CD4-positive, alpha-beta memory T cell (primary cell): ENCODE data around the gene TPST2. TPM values are rescaled to one million over a fixed set of nuclear protein-coding genes. Genes with fewer than 3 reads are reported as not detected.

Experiments
- CTCF ChIA-PET: fragments of 350-600 bp; sonication (Branson Sonifier 250); formaldehyde crosslinking; loops from one replicate; lab custom pipeline; 2021; ENCODE audit warnings: inconsistent platforms; ENCODE audit not compliant: partially characterized antibody; lab: Charles Lee
- POLR2A ChIA-PET: fragments of 350-600 bp; sonication (Branson Sonifier 250); formaldehyde crosslinking; loops from one replicate; lab custom pipeline; 2021; ENCODE audit not compliant: partially characterized antibody; lab: Charles Lee
- DNase-seq, 5 donors: peaks; one replicate each; pipeline versions ENCODE4 v3.0.0 to v3.0.0-alpha.2; 2020 to 2022; ENCODE audit warnings: mixed read lengths in 1 of 5
- H3K27ac ChIP-seq: one replicate; pipeline ENCODE4 v1.7.0; 2013; ENCODE audit warnings: low read depth, low read length
- H3K27me3 ChIP-seq: 2 replicates; pipeline ENCODE4 v1.7.0; 2013; ENCODE audit warnings: mild to moderate bottlenecking, low read length, moderate library complexity; ENCODE audit not compliant: insufficient read depth
- H3K36me3 ChIP-seq: 2 replicates; pipeline ENCODE4 v1.7.0; 2013; ENCODE audit warnings: mild to moderate bottlenecking, low read length, moderate library complexity; ENCODE audit not compliant: insufficient read depth
- H3K4me1 ChIP-seq: 2 replicates; pipeline ENCODE4 v1.7.0; 2013; ENCODE audit warnings: mild to moderate bottlenecking, low read length, moderate library complexity; ENCODE audit not compliant: insufficient read depth
- H3K4me3 ChIP-seq, 2 donors: one replicate each; pipeline ENCODE4 v1.7.0; 2013; ENCODE audit warnings: low read length in 2 of 2, mild to moderate bottlenecking in 1 of 2
- H3K9me3 ChIP-seq, 2 donors: one replicate each; pipeline ENCODE4 v1.7.0; 2013; ENCODE audit warnings: low read length in 2 of 2, control low read depth in 1 of 2; ENCODE audit not compliant: control insufficient read depth in 1 of 2
- H3K27ac Mint-ChIP-seq, 7 donors: one replicate each; pipeline ENCODE4 v1.8.0; 2020 to 2021; ENCODE audit warnings: mixed read lengths in 7 of 7, mild to moderate bottlenecking in 6 of 7, inconsistent platforms in 3 of 7, moderate library complexity in 3 of 7
- H3K27me3 Mint-ChIP-seq, 2 donors: one replicate each; pipeline ENCODE4 v1.8.0; 2020 to 2021; ENCODE audit warnings: mixed read lengths in 2 of 2
- H3K36me3 Mint-ChIP-seq, 2 donors: one replicate each; pipeline ENCODE4 v1.8.0; 2020 to 2021; ENCODE audit warnings: mixed read lengths in 2 of 2, inconsistent platforms in 1 of 2, mild to moderate bottlenecking in 1 of 2
- H3K4me1 Mint-ChIP-seq, 4 donors: one replicate each; pipeline ENCODE4 v1.8.0; 2020 to 2021; ENCODE audit warnings: mixed read lengths in 4 of 4, mild to moderate bottlenecking in 1 of 4
- H3K4me3 Mint-ChIP-seq, 8 donors: one replicate each; pipeline ENCODE4 v1.8.0; 2020 to 2021; ENCODE audit warnings: mixed read lengths in 8 of 8, mild to moderate bottlenecking in 7 of 8, moderate library complexity in 6 of 8, inconsistent platforms in 3 of 8
- H3K9me3 Mint-ChIP-seq, 8 donors: one replicate each; pipeline ENCODE4 v1.8.0; 2020 to 2021; ENCODE audit warnings: mixed read lengths in 8 of 8, mild to moderate bottlenecking in 5 of 8, inconsistent platforms in 3 of 8, moderate library complexity in 1 of 8
- intact Hi-C: fragments of 100-400 bp; cut with micrococcal nuclease; formaldehyde crosslinking; loops from one replicate; pipeline ENCODE4 v1.15.1; 2023
- polyA plus RNA-seq, 2 donors: library from polyadenylated mRNA; unstranded; fragments of 300-500 nt; fragmentation: Illumina TruSeq; gene quantifications; one replicate each; pipeline ENCODE4 v1.2.3, GENCODE V29; 2021
- total RNA-seq, 2 experiments: library from RNA; stranded (reverse); gene quantifications; one replicate each; pipeline ENCODE4 v1.2.3, GENCODE V29; 2021

The TPST2 gene
- total and polyA plus RNA-seq, 4 experiments from 2014 or later: 23.9 to 47.8 (median 37.2) TPM

GRCh38 chr22:26527167-26527566 is 62.8 kb downstream of the TPST2 start:
- POLR2A ChIA-PET: no interaction called here
- no peaks in the 10 kb centered on the region for H3K27me3 ChIP-seq
- H3K4me3 ChIP-seq: no peak overlapping the region
- DNase-seq: no peak
- no peak overlapping the region for H3K27ac Mint-ChIP-seq
- intact Hi-C loops: no loop called here
- H3K27me3 Mint-ChIP-seq: no peaks in the 10 kb centered on the region
- peaks cover 38% of the 10 kb centered on the region for H3K36me3 ChIP-seq
- peaks cover 40 to 65% of the 10 kb centered on the region in 2 donors for H3K36me3 Mint-ChIP-seq
- no peak overlapping the region for H3K27ac ChIP-seq
- no peaks in the 10 kb centered on the region for H3K9me3 Mint-ChIP-seq
- H3K4me3 Mint-ChIP-seq: no peak overlapping the region
- no peaks in the 10 kb centered on the region for H3K4me1 Mint-ChIP-seq
- no peaks in the 10 kb centered on the region for H3K4me1 ChIP-seq
- H3K9me3 ChIP-seq: no peaks in the 10 kb centered on the region
- CTCF ChIA-PET: no interaction called here

GRCh38 chr22:26525946-26526564 is 63.9 kb downstream of the TPST2 start:
- ChIA-PET POLR2A (no interaction called here), CTCF (no interaction called here)
- no peak overlapping the region for H3K4me3 Mint-ChIP-seq
- no peaks in the 10 kb centered on the region for H3K4me1 Mint-ChIP-seq
- H3K36me3 Mint-ChIP-seq: peaks cover 38 to 57% of the 10 kb centered on the region in 2 donors
- H3K27ac Mint-ChIP-seq: no peak overlapping the region
- no peaks in the 10 kb centered on the region for H3K4me1 ChIP-seq
- H3K9me3 Mint-ChIP-seq: no peaks in the 10 kb centered on the region
- peaks cover 29% of the 10 kb centered on the region for H3K36me3 ChIP-seq
- no peaks in the 10 kb centered on the region for H3K9me3 ChIP-seq
- intact Hi-C loops: no loop called here
- H3K27me3 Mint-ChIP-seq: no peaks in the 10 kb centered on the region
- H3K27me3 ChIP-seq: no peaks in the 10 kb centered on the region
- no peak for DNase-seq
- no peak overlapping the region for H3K4me3 ChIP-seq
- H3K27ac ChIP-seq: no peak overlapping the region

GRCh38 chr22:26524870-26525269 is 65.1 kb downstream of the TPST2 start:
- Mint-ChIP-seq H3K27ac (no peak overlapping the region), H3K4me3 (no peak overlapping the region), H3K9me3 (no peaks in the 10 kb centered on the region), H3K36me3 (peaks cover 30 to 49% of the 10 kb centered on the region in 2 donors), H3K27me3 (no peaks in the 10 kb centered on the region), H3K4me1 (no peaks in the 10 kb centered on the region)
- POLR2A ChIA-PET: no interaction called here
- Histone ChIP-seq H3K9me3 (no peaks in the 10 kb centered on the region), H3K4me1 (no peaks in the 10 kb centered on the region), H3K27ac (no peak overlapping the region), H3K36me3 (peaks cover 27% of the 10 kb centered on the region), H3K27me3 (no peaks in the 10 kb centered on the region), H3K4me3 (no peak overlapping the region)
- intact Hi-C loops: no loop called here
- no peak for DNase-seq
- CTCF ChIA-PET: interaction anchor here (1.1 kb wide), 1 partner anchor 105 kb away, joined by 3 read pairs; no protein-coding TSS in a partner anchor

- H3K4me1 ChIP-seq: no peaks in the 10 kb centered on the region
- Mint-ChIP-seq H3K4me3 (no peak overlapping the region), H3K9me3 (no peaks in the 10 kb centered on the region), H3K27ac (peak overlapping the region in 1 of 7 donors; percentile 46), H3K36me3 (peaks cover 26 to 37% of the 10 kb centered on the region in 2 donors), H3K4me1 (no peaks in the 10 kb centered on the region), H3K27me3 (no peaks in the 10 kb centered on the region)
- no peaks in the 10 kb centered on the region for H3K9me3 ChIP-seq
- peaks cover 19% of the 10 kb centered on the region for H3K36me3 ChIP-seq
- POLR2A ChIA-PET: interaction anchor here (1.0 kb wide), 1 partner anchor 149 kb away, joined by 3 read pairs; no protein-coding TSS in a partner anchor
- CTCF ChIA-PET: no interaction called here
- no peak overlapping the region for H3K27ac ChIP-seq
- H3K27me3 ChIP-seq: no peaks in the 10 kb centered on the region
- H3K4me3 ChIP-seq: no peak overlapping the region
- DNase-seq: no peak
- intact Hi-C loops: no loop called here
Observed at GRCh38 chr22:26522592-26522991, 67.3 kb downstream of the TPST2 start.

- no peaks in the 10 kb centered on the region for H3K4me1 Mint-ChIP-seq
- Histone ChIP-seq H3K4me3 (no peak overlapping the region), H3K27ac (no peak overlapping the region), H3K4me1 (no peaks in the 10 kb centered on the region), H3K9me3 (no peaks in the 10 kb centered on the region), H3K36me3 (peaks cover 13% of the 10 kb centered on the region), H3K27me3 (no peaks in the 10 kb centered on the region)
- DNase-seq: no peak
- CTCF ChIA-PET: no interaction called here
- H3K4me3 Mint-ChIP-seq: no peak overlapping the region
- no peaks in the 10 kb centered on the region for H3K27me3 Mint-ChIP-seq
- peaks cover 22 to 33% of the 10 kb centered on the region in 2 donors for H3K36me3 Mint-ChIP-seq
- no peak overlapping the region for H3K27ac Mint-ChIP-seq
- intact Hi-C loops: no loop called here
- no peaks in the 10 kb centered on the region for H3K9me3 Mint-ChIP-seq
- POLR2A ChIA-PET: no interaction called here
Observed at GRCh38 chr22:26522012-26522411, 67.9 kb downstream of the TPST2 start.

GRCh38 chr22:26517429-26517828 is 72.5 kb downstream of the TPST2 start:
- ChIA-PET CTCF (interaction anchor here (0.9 kb wide), 1 partner anchor 14 kb away, joined by 3 read pairs; no protein-coding TSS in a partner anchor), POLR2A (interaction anchor here (1.0 kb wide), 1 partner anchor 142 kb away, joined by 3 read pairs; no protein-coding TSS in a partner anchor)
- intact Hi-C loops: no loop called here
- DNase-seq: no peak
- H3K36me3 Mint-ChIP-seq: peaks cover 0 to 6% of the 10 kb centered on the region in 2 donors
- H3K9me3 Mint-ChIP-seq: no peaks in the 10 kb centered on the region
- peak overlapping the region in 1 of 7 donors; percentile 19 for H3K27ac Mint-ChIP-seq
- Histone ChIP-seq H3K4me1 (peaks cover 9% of the 10 kb centered on the region), H3K36me3 (no peaks in the 10 kb centered on the region), H3K27ac (no peak overlapping the region), H3K9me3 (no peaks in the 10 kb centered on the region), H3K4me3 (no peak overlapping the region), H3K27me3 (no peaks in the 10 kb centered on the region)
- H3K4me1 Mint-ChIP-seq: peaks cover 7 to 15% (median 13%) of the 10 kb centered on the region in 4 donors
- no peak overlapping the region for H3K4me3 Mint-ChIP-seq
- H3K27me3 Mint-ChIP-seq: no peaks in the 10 kb centered on the region

GRCh38 chr22:26516503-26516902 is 73.4 kb downstream of the TPST2 start:
- no peak for DNase-seq
- Histone ChIP-seq H3K4me1 (peaks cover 11% of the 10 kb centered on the region), H3K36me3 (no peaks in the 10 kb centered on the region), H3K4me3 (no peak overlapping the region), H3K9me3 (no peaks in the 10 kb centered on the region), H3K27me3 (no peaks in the 10 kb centered on the region), H3K27ac (no peak overlapping the region)
- Mint-ChIP-seq H3K27me3 (no peaks in the 10 kb centered on the region), H3K27ac (no peak overlapping the region), H3K4me1 (peaks cover 14 to 23% (median 22%) of the 10 kb centered on the region in 4 donors), H3K36me3 (peaks cover 0 to 9% of the 10 kb centered on the region in 2 donors), H3K9me3 (no peaks in the 10 kb centered on the region), H3K4me3 (no peak overlapping the region)
- POLR2A ChIA-PET: interaction anchor here (0.6 to 5.5 kb wide), 2 partner anchors 15 to 33 kb away, joined by 3 to 68 read pairs; partner anchors contain the start of genes HPS4 and SRRD
- intact Hi-C loops: no loop called here
- CTCF ChIA-PET: no interaction called here
